Lower leg skin (tissue), 3 donors: Measurements from ENCODE around the gene CD24.

Experiments
- CTCF ChIP-seq, 3 donors: fragments of 450-650 bp; IDR thresholded peaks; one replicate each; pipeline ENCODE4 v1.5.1; 2016; ENCODE audit warnings: antibody characterized with exemption in 3 of 3, mild to moderate bottlenecking in 3 of 3, moderate library complexity in 2 of 3
- POLR2A ChIP-seq, 2 donors: fragments of 450-650 bp; IDR thresholded peaks; one replicate each; pipeline ENCODE4 v1.6.1; 2016 to 2017; ENCODE audit warnings: antibody characterized with exemption in 2 of 2, mild to moderate bottlenecking in 1 of 2, moderate library complexity in 1 of 2

- TF ChIP-seq CTCF (IDR thresholded peaks at IDR 0.05) (no peak), POLR2A (IDR thresholded peaks at IDR 0.05) (no peak)
Measured at GRCh38 chr6:106988664-106989063, 14.1 kb upstream of the CD24 start.
